A549 (cell line): ENCODE data around the gene NUAK2. TPM values are rescaled to one million over a fixed set of nuclear protein-coding genes. Genes with fewer than 3 reads are reported as not detected.

ENCODE experiments used
- ATAC-seq, 2 experiments: fragments of 200-7000 bp in 1 of 2; fragments of >200 bp in 1 of 2; cut with Nextera tagmentation in 1 of 2; cut with Tn5 transposase in 1 of 2; 3 replicates each; pipeline versions ENCODE4 v1.8.0 to v1.9.1; 2018 to 2020; ENCODE audit warnings: mild to moderate bottlenecking in 1 of 2, moderate library complexity in 1 of 2
- CTCF ChIA-PET: fragments of 300-600 bp; sonication (Branson Sonifier 250); formaldehyde crosslinking; extraction: SDS; loops from one replicate; lab custom pipeline; 2021; ENCODE audit warnings: antibody characterized with exemption, inconsistent platforms; lab: Yijun Ruan, JAX
- POLR2A ChIA-PET: fragments of 350-600 bp; formaldehyde crosslinking; extraction: SDS; loops from one replicate; lab custom pipeline; 2021; ENCODE audit warnings: antibody characterized with exemption, inconsistent platforms; lab: Yijun Ruan, JAX
- DNase-seq, 2 experiments: peaks; one replicate each; pipeline versions ENCODE4 v3.0.0 to v3.0.0-alpha.2; 2011 to 2016; ENCODE audit warnings: low read depth in 1 of 2, low spot score in 1 of 2
- FAIRE-seq: peaks from 2 replicates; lab custom pipeline; 2011; peaks lifted over from hg19 to GRCh38; lab: Jason Lieb, UNC
- H3K27ac ChIP-seq, 2 experiments: fragments of >200 bp; sonication (Bioruptor Twin); formaldehyde crosslinking; 3 replicates each; pipeline ENCODE4 v1.5.1; 2016 to 2017
- H3K4me1 ChIP-seq: fragments of >200 bp; sonication (Bioruptor Twin); formaldehyde crosslinking; 3 replicates; pipeline ENCODE4 v1.6.1; 2016
- H3K4me2 ChIP-seq: fragments of >200 bp; sonication (Bioruptor Twin); formaldehyde crosslinking; 3 replicates; pipeline ENCODE4 v1.6.1; 2016
- H3K4me3 ChIP-seq: fragments of >200 bp; sonication (Bioruptor Twin); formaldehyde crosslinking; 3 replicates; pipeline ENCODE4 v1.5.1; 2016
- H3K9me3 ChIP-seq: fragments of >200 bp; sonication (Bioruptor Twin); formaldehyde crosslinking; 3 replicates; pipeline ENCODE4 v1.6.1; 2016
- CBX8 ChIP-seq: fragments of 200-600 bp; sonication (generic); IDR thresholded peaks from 2 replicates; pipeline ENCODE4 v1.6.1; 2016
- CTCF ChIP-seq: fragments of >200 bp; sonication (Bioruptor Twin); formaldehyde crosslinking; IDR thresholded peaks from 3 replicates; pipeline ENCODE4 v1.5.1; 2016
- E2F6 ChIP-seq: IDR thresholded peaks from 2 replicates; pipeline ENCODE4 v1.6.1; 2012; ENCODE audit warnings: low read depth, borderline replicate concordance
- EP300 ChIP-seq, 2 experiments: fragments of >200 bp; sonication (Bioruptor Twin); formaldehyde crosslinking; IDR thresholded peaks; 2 replicates in 1 of 2; 3 replicates in 1 of 2; pipeline ENCODE4 v1.6.1; 2016 to 2017
- ESRRA ChIP-seq: fragments of 150-350 bp; IDR thresholded peaks from 2 replicates; pipeline ENCODE4 v1.6.1; 2014; ENCODE audit warnings: mild to moderate bottlenecking, low read length, borderline replicate concordance
- FOSL2 ChIP-seq, 2 experiments: fragments of 450-650 bp in 1 of 2; fragments of >200 bp in 1 of 2; sonication (Bioruptor Twin) in 1 of 2; formaldehyde crosslinking; IDR thresholded peaks; 2 replicates each; pipeline versions ENCODE4 v1.5.0 to v1.6.1; 2016 to 2020; ENCODE audit warnings: mild to moderate bottlenecking in 1 of 2, moderate library complexity in 1 of 2
- FOXS1 ChIP-seq: fragments of 250-450 bp; sonication (Bioruptor Pico); IDR thresholded peaks from 2 replicates; pipeline ENCODE4 v1.5.0; 2020; ENCODE audit warnings: mild to moderate bottlenecking, moderate library complexity
- HDAC2 ChIP-seq: fragments of 200-600 bp; sonication (generic); IDR thresholded peaks from 2 replicates; pipeline ENCODE4 v1.6.1; 2016
- HES2 ChIP-seq: fragments of >200 bp; sonication (Bioruptor Twin); formaldehyde crosslinking; IDR thresholded peaks from 2 replicates; pipeline ENCODE4 v1.6.1; 2016
- HMGXB4 ChIP-seq: fragments of 250-450 bp; sonication (Bioruptor Pico); IDR thresholded peaks from 2 replicates; pipeline ENCODE4 v1.5.0; 2021; ENCODE audit warnings: mild to moderate bottlenecking, moderate library complexity, borderline replicate concordance
- HOXA7 ChIP-seq: fragments of 250-450 bp; sonication (Bioruptor Pico); IDR thresholded peaks from 2 replicates; pipeline ENCODE4 v1.5.0; 2020; ENCODE audit warnings: mild to moderate bottlenecking, moderate library complexity
- HOXB5 ChIP-seq: fragments of 250-450 bp; sonication (Bioruptor Pico); IDR thresholded peaks from 2 replicates; pipeline ENCODE4 v1.5.0; 2020; ENCODE audit warnings: mild to moderate bottlenecking, moderate library complexity
- JUN ChIP-seq, 2 experiments: fragments of >200 bp; sonication (Bioruptor Twin); formaldehyde crosslinking; IDR thresholded peaks; 2 replicates in 1 of 2; 3 replicates in 1 of 2; pipeline ENCODE4 v1.6.1; 2016 to 2017
- KDM1A ChIP-seq: fragments of 200-600 bp; sonication (generic); IDR thresholded peaks from 2 replicates; pipeline ENCODE4 v1.6.1; 2016; ENCODE audit warnings: low read depth, mild to moderate bottlenecking
- KDM5A ChIP-seq: fragments of 200-600 bp; sonication (generic); IDR thresholded peaks from 2 replicates; pipeline ENCODE4 v1.6.1; 2016; ENCODE audit warnings: antibody characterized with exemption, mild to moderate bottlenecking
- MAFK ChIP-seq: fragments of 450-650 bp; IDR thresholded peaks from 2 replicates; pipeline ENCODE4 v1.6.1; 2014; ENCODE audit not compliant: partially characterized antibody
- MAX ChIP-seq: IDR thresholded peaks from 2 replicates; pipeline ENCODE4 v1.6.1; 2012
- PHF8 ChIP-seq: fragments of 200-600 bp; sonication (generic); IDR thresholded peaks from 2 replicates; pipeline ENCODE4 v1.6.1; 2016; ENCODE audit warnings: low read depth, mild to moderate bottlenecking, antibody characterized with exemption, moderate library complexity, borderline replicate concordance
- POLR2AphosphoS2 ChIP-seq: conservative IDR thresholded peaks from 2 replicates; pipeline ENCODE4 v1.6.1; 2012; ENCODE audit warnings: low read length, improper control_type of control experiment, inconsistent platforms
- RAD21 ChIP-seq, 2 experiments: fragments of >200 bp in 1 of 2; sonication (Bioruptor Twin) in 1 of 2; formaldehyde crosslinking in 1 of 2; IDR thresholded peaks in 1 of 2; conservative IDR thresholded peaks in 1 of 2; 2 replicates in 1 of 2; 3 replicates in 1 of 2; pipeline ENCODE4 v1.6.1; 2012 to 2018; ENCODE audit warnings: inconsistent platforms in 1 of 2
- RCOR1 ChIP-seq: fragments of 150-350 bp; IDR thresholded peaks from 2 replicates; pipeline ENCODE4 v1.6.1; 2014; ENCODE audit warnings: antibody characterized with exemption, low read length, low read depth
- REST ChIP-seq: fragments of 200-600 bp; sonication (generic); IDR thresholded peaks from 2 replicates; pipeline ENCODE4 v1.6.1; 2016; ENCODE audit warnings: antibody characterized with exemption, mild to moderate bottlenecking, moderate library complexity
- RFX5 ChIP-seq: fragments of 450-650 bp; IDR thresholded peaks from 2 replicates; pipeline ENCODE4 v1.7.1; 2014; ENCODE audit warnings: antibody characterized with exemption, mild to moderate bottlenecking, moderate library complexity
- SMC3 ChIP-seq: fragments of >200 bp; sonication (Bioruptor Twin); formaldehyde crosslinking; IDR thresholded peaks from 3 replicates; pipeline ENCODE4 v1.6.1; 2018; ENCODE audit warnings: inconsistent platforms
- TP53 ChIP-seq: fragments of 250-450 bp; sonication (Bioruptor Pico); IDR thresholded peaks from 2 replicates; pipeline ENCODE4 v1.5.0; 2021; ENCODE audit warnings: mild to moderate bottlenecking, moderate library complexity
- USF2 ChIP-seq: fragments of 450-650 bp; IDR thresholded peaks from 2 replicates; pipeline ENCODE4 v1.6.1; 2014; ENCODE audit warnings: antibody characterized with exemption
- ZFP36 ChIP-seq: fragments of 450-650 bp; IDR thresholded peaks from 2 replicates; pipeline ENCODE4 v1.6.1; 2014; ENCODE audit warnings: borderline replicate concordance; ENCODE audit not compliant: partially characterized antibody
- ZNF302 ChIP-seq: fragments of 250-450 bp; sonication (Bioruptor Pico); IDR thresholded peaks from 2 replicates; pipeline ENCODE4 v1.9.0; 2021; ENCODE audit warnings: inconsistent platforms, mild to moderate bottlenecking, moderate library complexity
- ZSCAN20 ChIP-seq: fragments of 250-450 bp; sonication (Bioruptor Pico); IDR thresholded peaks from 2 replicates; pipeline ENCODE4 v1.8.0; 2022; ENCODE audit warnings: mild to moderate bottlenecking, moderate library complexity
- WGBS: methylation state at CpG from one replicate; pipeline ENCODE4 v1.1.6; 2017; ENCODE audit errors: missing lambda C conversion rate; 5-methylcytosine and 5-hydroxymethylcytosine counted together
- polyA plus RNA-seq, 4 experiments: library from polyadenylated mRNA; depleted of rRNA in 3 of 4; stranded (reverse); fragments of >200 nt; fragmentation: RNase III in 1 of 4; extraction: RNeasy Plus Mini Kit Qiagen cat#74134 plus additional on column Dnase treatment in 1 of 4; gene quantifications; 2 replicates in 3 of 4; 3 replicates in 1 of 4; pipeline ENCODE4 v1.2.3, GENCODE V29; 2011 to 2017

NUAK2 gene
- polyA plus RNA-seq, 2 of the 4 experiments (the other 2 are of a cell fraction): 29.7 to 37.8 TPM

GRCh38 chr1:205274041-205274691 is 47.4 kb downstream of the NUAK2 start (continued):
- TF ChIP-seq RCOR1 (no peak), EP300 (IDR thresholded peaks at IDR 0.05) (peak; percentile 51 to 92; a peak in 3 of 5 replicates), HOXA7 (no peak), ZNF302 (CRISPR knock-in tag) (no peak), JUN (IDR thresholded peaks at IDR 0.05) (peak in 1 of 2 experiments; percentile 52; a peak in 2 of 5 replicates), HMGXB4 (CRISPR knock-in tag) (no peak), KDM5A (no peak), PHF8 (no peak), RAD21 (conservative IDR thresholded peaks at IDR 0.05 in 1 of 2, IDR thresholded peaks at IDR 0.05 in 1 of 2) (no peak), FOSL2 (IDR thresholded peaks at IDR 0.05) (no peak), FOSL2 (CRISPR knock-in tag; IDR thresholded peaks at IDR 0.05) (0 out of 2 replicates have a peak, but pooled peaks have one; percentile 9), RFX5 (no peak), CBX8 (no peak), HOXB5 (CRISPR knock-in tag) (no peak), SMC3 (no peak), FOXS1 (no peak)

- Histone ChIP-seq H3K9me3 (no peaks in the 10 kb centered on the region), H3K4me3 (no peak overlapping the region), H3K27ac (peak overlapping the region; percentile 83 to 93), H3K4me1 (peaks cover 67% of the 10 kb centered on the region), H3K4me2 (peak overlapping the region; percentile 52)
- peak; percentile 77 to 86 for ATAC-seq
- WGBS: 1% methylated on average over 7 of the region's 7 CpGs
- CTCF ChIA-PET: interaction anchor here (0.6 to 89.2 kb wide), 30 partner anchors 12 to 763 kb away, joined by 3 to 3627 read pairs (median 4); partner anchors contain the start of genes KLHDC8A, NUAK2 and TMCC2
- peak; percentile 87 to 96 for DNase-seq
- peak; percentile 73 for FAIRE-seq
- POLR2A ChIA-PET: interaction anchor here (0.7 to 4.4 kb wide), 11 partner anchors 11 to 212 kb away, joined by 3 to 25 read pairs (median 6); partner anchors contain the start of gene NUAK2
- TF ChIP-seq HES2 (no peak), ESRRA (no peak), MAX (peak; percentile 62; the same call in 1 of the 2 replicates), E2F6 (0 out of 2 replicates have a peak, but pooled peaks have one; percentile 21), MAFK (peak; percentile 26), REST (no peak), CTCF (peak; percentile 98), ZSCAN20 (no peak), TP53 (CRISPR knock-in tag) (no peak), KDM1A (no peak), JUN (IDR thresholded peaks at IDR 0.05) (no peak), POLR2AphosphoS2 (no peak), HDAC2 (no peak), HOXB5 (CRISPR knock-in tag) (no peak), USF2 (no peak), HOXA7 (no peak), ZFP36 (no peak)
Measured at GRCh38 chr1:205273551-205273982, 48.0 kb downstream of the NUAK2 start.
